Colonic mucosa (tissue), 4 donors: Measurements from ENCODE around the gene EDA. TPM values are rescaled to one million over a fixed set of nuclear protein-coding genes. Genes with fewer than 3 reads are reported as not detected.

Source experiments
- DNase-seq: peaks from one replicate; pipeline ENCODE4 v3.0.0-alpha.2; 2020
- H3K27ac ChIP-seq: fragments of 200-600 bp; one replicate; pipeline ENCODE4 v1.8.0; 2021
- H3K27me3 ChIP-seq: fragments of 200-600 bp; one replicate; pipeline ENCODE4 v1.8.0; 2021
- H3K36me3 ChIP-seq: fragments of 200-600 bp; one replicate; pipeline ENCODE4 v1.8.0; 2021
- H3K4me1 ChIP-seq: fragments of 200-600 bp; one replicate; pipeline ENCODE4 v1.8.0; 2021; ENCODE audit warnings: mild to moderate bottlenecking
- H3K4me3 ChIP-seq: fragments of 200-600 bp; one replicate; pipeline ENCODE4 v1.8.0; 2021
- H3K9ac ChIP-seq, 2 donors: one replicate each; pipeline ENCODE4 v1.7.0; 2013; ENCODE audit warnings: control low read depth in 2 of 2, low read depth in 2 of 2, low read length in 2 of 2
- H3K9me3 ChIP-seq: fragments of 200-600 bp; one replicate; pipeline ENCODE4 v1.8.0; 2021
- CTCF ChIP-seq: fragments of 200-600 bp; IDR thresholded peaks from one replicate; pipeline ENCODE4 v1.8.0; 2022; ENCODE audit warnings: antibody characterized with exemption, mild to moderate bottlenecking
- intact Hi-C: fragments of 100-400 bp; cut with DNase I; formaldehyde crosslinking; loops from one replicate; pipeline ENCODE4 v1.14.1; 2022
- total RNA-seq, 2 donors: library from RNA; stranded (reverse); fragmentation: NEBNext Ultra II Directional in 1 of 2; extraction: Animal tissue kit (Norgen Biotek cat#: 25700) in 1 of 2; gene quantifications; one replicate each; pipeline ENCODE4 v1.2.1, GENCODE V29; 2021
- donor health status: healthy.
- donor health status: DM: no; HTN: no; CAD: no.
- donor health status: DM: no; HTN: no; CAD: no.

Gene EDA
- total RNA-seq, 2 donors from 2014 or later, result 1.6 to 1.9 TPM

- Histone ChIP-seq H3K9me3 (no peaks in the 10 kb centered on the region), H3K36me3 (no peaks in the 10 kb centered on the region), H3K27ac (no peak overlapping the region), H3K4me1 (no peaks in the 10 kb centered on the region), H3K4me3 (no peak overlapping the region), H3K27me3 (no peaks in the 10 kb centered on the region), H3K9ac (no peak overlapping the region)
- TF ChIP-seq CTCF, result no peak
- no peak for DNase-seq
- intact Hi-C loops, result no loop called here
These were observed 144.2 kb downstream of the EDA start for GRCh38 chrX:69759921-69760625.

GRCh38 chrX:69761633-69762032 lies 145.7 kb downstream of the EDA start:
- intact Hi-C loops, result no loop called here
- no peak for TF ChIP-seq CTCF
- Histone ChIP-seq H3K27me3 (no peaks in the 10 kb centered on the region), H3K27ac (no peak overlapping the region), H3K9me3 (no peaks in the 10 kb centered on the region), H3K4me1 (no peaks in the 10 kb centered on the region), H3K4me3 (no peak overlapping the region), H3K36me3 (no peaks in the 10 kb centered on the region), H3K9ac (no peak overlapping the region)
- DNase-seq, result no peak

- Histone ChIP-seq H3K9ac (no peak overlapping the region), H3K4me3 (no peak overlapping the region), H3K4me1 (no peaks in the 10 kb centered on the region), H3K27me3 (no peaks in the 10 kb centered on the region), H3K27ac (no peak overlapping the region), H3K36me3 (no peaks in the 10 kb centered on the region), H3K9me3 (no peaks in the 10 kb centered on the region)
- TF ChIP-seq CTCF, result no peak
- DNase-seq, result no peak
- intact Hi-C loops, result no loop called here
These were observed 146.4 kb downstream of the EDA start for GRCh38 chrX:69762340-69762739.

- DNase-seq, result no peak
- H3K36me3 ChIP-seq, result no peaks in the 10 kb centered on the region
- TF ChIP-seq CTCF, result no peak
- no peaks in the 10 kb centered on the region for H3K9me3 ChIP-seq
- H3K9ac ChIP-seq, result no peak overlapping the region
- intact Hi-C loops, result no loop called here
- no peaks in the 10 kb centered on the region for H3K27me3 ChIP-seq
- H3K4me1 ChIP-seq, result no peaks in the 10 kb centered on the region
- no peak overlapping the region for H3K4me3 ChIP-seq
- no peak overlapping the region for H3K27ac ChIP-seq
These were observed 177.5 kb downstream of the EDA start for GRCh38 chrX:69793260-69793935.

GRCh38 chrX:69795702-69796101 lies 179.8 kb downstream of the EDA start:
- intact Hi-C loops, result no loop called here
- no peak for DNase-seq
- TF ChIP-seq CTCF, result no peak
- Histone ChIP-seq H3K9ac (no peak overlapping the region), H3K36me3 (no peaks in the 10 kb centered on the region), H3K27me3 (no peaks in the 10 kb centered on the region), H3K27ac (no peak overlapping the region), H3K4me3 (no peak overlapping the region), H3K9me3 (no peaks in the 10 kb centered on the region), H3K4me1 (no peaks in the 10 kb centered on the region)
